Measurements from ENCODE around the gene IGF2BP3.

Gene IGF2BP3

DNA sequence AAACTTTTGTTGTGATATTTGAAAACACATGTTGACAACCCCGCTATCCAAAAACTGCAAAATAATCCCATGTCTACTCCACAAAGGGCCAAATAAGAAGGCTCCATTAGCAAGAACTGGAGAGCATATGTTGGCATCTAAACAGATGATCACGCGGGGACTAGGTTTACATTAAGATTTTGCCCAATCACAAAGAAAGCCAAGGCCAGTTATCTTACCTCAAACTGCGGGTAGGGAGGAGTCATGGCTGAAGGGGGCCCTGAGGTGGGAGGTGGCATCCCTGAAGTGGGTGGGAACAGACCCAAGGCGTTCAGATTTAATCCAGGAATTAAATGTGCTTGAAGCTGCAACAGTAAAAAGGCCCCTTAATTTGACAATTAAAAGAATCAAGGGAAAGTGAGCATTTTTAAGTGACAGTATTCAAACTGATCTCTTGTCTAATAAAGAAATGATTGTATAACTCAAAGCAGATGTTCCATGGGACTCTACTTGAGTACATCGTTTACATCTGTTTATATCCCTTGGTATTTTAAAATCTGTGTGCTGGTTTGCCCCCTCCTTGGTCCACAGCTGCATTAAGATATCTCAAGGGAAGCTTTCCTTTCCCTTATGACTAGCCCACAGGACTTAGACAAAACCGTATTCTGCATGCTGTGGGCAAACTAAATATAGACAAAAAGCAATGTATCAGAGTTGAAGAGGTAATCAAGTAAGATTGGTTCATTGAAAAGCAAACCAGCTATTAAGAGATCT is 128.3 kb downstream of the IGF2BP3 start:
- no peak overlapping the region for H3K4me3 ChIP-seq (replicated peaks; ENCODE audit: low read depth, low read length)
- H3K27me3 ChIP-seq (replicated peaks; ENCODE audit: control insufficient read depth, insufficient read depth, low read length): no peaks in the 10 kb centered on the region
- peaks cover 14% of the 10 kb centered on the region for H3K36me3 ChIP-seq (ENCODE audit: control insufficient read depth, insufficient read depth, low read length)
- no peak for DNase-seq (ENCODE audit: extremely low read depth, insufficient read length)
- TF ChIP-seq, protein P1, sequence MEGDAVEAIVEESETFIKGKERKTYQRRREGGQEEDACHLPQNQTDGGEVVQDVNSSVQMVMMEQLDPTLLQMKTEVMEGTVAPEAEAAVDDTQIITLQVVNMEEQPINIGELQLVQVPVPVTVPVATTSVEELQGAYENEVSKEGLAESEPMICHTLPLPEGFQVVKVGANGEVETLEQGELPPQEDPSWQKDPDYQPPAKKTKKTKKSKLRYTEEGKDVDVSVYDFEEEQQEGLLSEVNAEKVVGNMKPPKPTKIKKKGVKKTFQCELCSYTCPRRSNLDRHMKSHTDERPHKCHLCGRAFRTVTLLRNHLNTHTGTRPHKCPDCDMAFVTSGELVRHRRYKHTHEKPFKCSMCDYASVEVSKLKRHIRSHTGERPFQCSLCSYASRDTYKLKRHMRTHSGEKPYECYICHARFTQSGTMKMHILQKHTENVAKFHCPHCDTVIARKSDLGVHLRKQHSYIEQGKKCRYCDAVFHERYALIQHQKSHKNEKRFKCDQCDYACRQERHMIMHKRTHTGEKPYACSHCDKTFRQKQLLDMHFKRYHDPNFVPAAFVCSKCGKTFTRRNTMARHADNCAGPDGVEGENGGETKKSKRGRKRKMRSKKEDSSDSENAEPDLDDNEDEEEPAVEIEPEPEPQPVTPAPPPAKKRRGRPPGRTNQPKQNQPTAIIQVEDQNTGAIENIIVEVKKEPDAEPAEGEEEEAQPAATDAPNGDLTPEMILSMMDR (IDR thresholded peaks at IDR 0.05; ENCODE audit: insufficient read depth, low read length, poor library complexity, severe bottlenecking): no peak

DNA sequence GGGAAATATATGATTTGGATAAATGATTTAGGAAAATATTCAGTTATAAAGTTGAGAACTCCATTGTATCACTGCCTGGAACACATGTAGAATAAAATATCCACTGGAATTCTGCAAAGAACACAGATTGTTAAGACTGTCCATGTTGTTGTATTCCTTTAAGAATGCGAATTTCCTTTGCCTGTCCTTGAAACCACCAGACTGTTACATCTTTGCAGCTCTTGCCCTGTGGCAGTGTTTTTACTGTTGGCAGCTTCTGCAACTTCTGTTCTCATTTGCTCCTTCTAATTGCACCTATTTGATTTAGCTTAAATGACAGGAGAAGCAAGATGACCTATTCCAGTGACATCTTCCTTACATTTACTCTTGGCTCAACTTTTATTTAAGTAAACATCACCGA is 131.4 kb downstream of the IGF2BP3 start:
- H3K27me3 ChIP-seq (replicated peaks; ENCODE audit: control insufficient read depth, insufficient read depth, low read length): no peaks in the 10 kb centered on the region
- H3K36me3 ChIP-seq (ENCODE audit: control insufficient read depth, insufficient read depth, low read length): peaks cover 17% of the 10 kb centered on the region
- no peak overlapping the region for H3K4me3 ChIP-seq (replicated peaks; ENCODE audit: low read depth, low read length)
- TF ChIP-seq, protein P1 (IDR thresholded peaks at IDR 0.05; ENCODE audit: insufficient read depth, low read length, poor library complexity, severe bottlenecking): no peak
- DNase-seq (ENCODE audit: extremely low read depth, insufficient read length): no peak

DNA sequence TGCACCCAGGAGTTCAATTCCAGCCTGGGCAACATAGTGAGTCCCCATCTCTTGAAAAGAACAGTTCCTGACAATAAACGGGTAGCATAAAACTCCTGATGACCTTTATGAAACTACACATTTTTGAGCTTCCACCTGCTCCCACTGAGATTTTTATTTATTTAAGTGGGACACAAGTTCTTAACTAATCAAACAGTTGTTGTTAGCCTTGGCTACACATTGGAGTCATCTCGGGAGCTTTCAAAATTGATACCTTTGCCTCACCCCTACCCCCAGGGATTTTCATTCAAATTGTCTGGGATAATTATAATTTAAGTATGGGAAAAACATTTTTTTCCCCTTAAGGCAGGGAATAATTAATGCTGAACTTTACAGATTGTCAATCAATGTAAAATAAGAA is 131.9 kb downstream of the IGF2BP3 start:
- Histone ChIP-seq H3K36me3 (ENCODE audit: control insufficient read depth, insufficient read depth, low read length) (peaks cover 17% of the 10 kb centered on the region), H3K27me3 (replicated peaks; ENCODE audit: control insufficient read depth, insufficient read depth, low read length) (no peaks in the 10 kb centered on the region), H3K4me3 (replicated peaks; ENCODE audit: low read depth, low read length) (no peak overlapping the region)
- TF ChIP-seq, protein P1 (IDR thresholded peaks at IDR 0.05; ENCODE audit: insufficient read depth, low read length, poor library complexity, severe bottlenecking): no peak
- DNase-seq (ENCODE audit: extremely low read depth, insufficient read length): no peak

DNA sequence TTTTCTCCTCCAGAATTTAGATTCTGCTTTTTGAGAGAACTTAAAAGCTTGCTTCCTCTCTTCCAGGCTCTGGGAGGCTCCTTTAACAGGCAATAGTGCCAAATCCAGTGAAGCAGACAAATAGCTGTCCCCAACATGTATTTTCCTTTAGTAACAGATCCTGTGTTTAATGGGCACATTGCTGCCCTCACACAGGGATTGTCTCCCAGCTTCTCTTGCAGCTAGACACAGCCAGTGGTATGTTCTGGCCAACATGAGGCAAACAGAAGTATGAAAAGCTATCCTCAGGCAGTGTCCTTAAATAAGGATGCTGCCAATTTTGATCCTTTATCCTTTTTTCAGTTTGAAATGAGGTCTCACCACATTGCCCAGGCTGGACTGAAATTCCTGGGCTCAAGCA is 132.9 kb downstream of the IGF2BP3 start:
- no peak for DNase-seq (ENCODE audit: extremely low read depth, insufficient read length)
- no peaks in the 10 kb centered on the region for H3K27me3 ChIP-seq (replicated peaks; ENCODE audit: control insufficient read depth, insufficient read depth, low read length)
- TF ChIP-seq, protein P1 (IDR thresholded peaks at IDR 0.05; ENCODE audit: insufficient read depth, low read length, poor library complexity, severe bottlenecking): no peak
- H3K4me3 ChIP-seq (replicated peaks; ENCODE audit: low read depth, low read length): no peak overlapping the region
- peaks cover 17% of the 10 kb centered on the region for H3K36me3 ChIP-seq (ENCODE audit: control insufficient read depth, insufficient read depth, low read length)

DNA sequence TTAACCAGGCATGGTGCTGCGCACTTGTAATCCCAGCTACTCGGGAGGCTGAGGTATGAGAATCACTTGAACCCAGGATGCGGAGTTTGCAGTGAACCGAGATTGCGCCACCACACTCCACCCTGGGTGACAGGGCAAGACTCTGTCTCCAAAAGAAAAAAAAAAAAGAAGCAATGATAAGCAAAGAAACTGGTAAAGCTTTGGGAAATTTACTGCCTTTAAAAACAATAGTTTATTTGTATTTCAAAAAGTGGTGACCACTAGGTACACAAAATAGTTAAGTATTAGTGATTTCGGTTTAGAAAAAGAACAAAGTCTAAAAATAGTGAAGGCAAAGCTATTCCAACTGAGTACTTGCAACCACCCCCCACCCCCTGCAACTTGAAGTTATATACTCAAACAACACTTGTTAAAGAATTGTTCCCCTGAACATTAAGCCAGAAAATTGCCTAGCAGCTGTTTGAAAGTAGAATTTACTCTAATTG is 133.4 kb downstream of the IGF2BP3 start:
- TF ChIP-seq, protein P1 (IDR thresholded peaks at IDR 0.05; ENCODE audit: insufficient read depth, low read length, poor library complexity, severe bottlenecking): no peak
- H3K27me3 ChIP-seq (replicated peaks; ENCODE audit: control insufficient read depth, insufficient read depth, low read length): no peaks in the 10 kb centered on the region
- H3K4me3 ChIP-seq (replicated peaks; ENCODE audit: low read depth, low read length): no peak overlapping the region
- H3K36me3 ChIP-seq (ENCODE audit: control insufficient read depth, insufficient read depth, low read length): peaks cover 15% of the 10 kb centered on the region
- no peak for DNase-seq (ENCODE audit: extremely low read depth, insufficient read length)

Data from GM06990 (cell line).